Stimulated activated CD4-positive, alpha-beta T cell treated with anti-CD3 and anti-CD28 coated beads, Interleukin-4, amount 100 ng/mL, for 4 hours (primary cell): ENCODE measurements around the gene UGT2B10.
"Not testable (repeated sequence)": the region's sequence is repeated elsewhere in the genome, so short reads cannot be mapped to it uniquely, and the experiment has no call there.

Experiments
- DNase-seq, 2 experiments: peaks; one replicate each; pipeline ENCODE4 v3.0.0-alpha.2; 2020

Gene UGT2B10

DNA sequence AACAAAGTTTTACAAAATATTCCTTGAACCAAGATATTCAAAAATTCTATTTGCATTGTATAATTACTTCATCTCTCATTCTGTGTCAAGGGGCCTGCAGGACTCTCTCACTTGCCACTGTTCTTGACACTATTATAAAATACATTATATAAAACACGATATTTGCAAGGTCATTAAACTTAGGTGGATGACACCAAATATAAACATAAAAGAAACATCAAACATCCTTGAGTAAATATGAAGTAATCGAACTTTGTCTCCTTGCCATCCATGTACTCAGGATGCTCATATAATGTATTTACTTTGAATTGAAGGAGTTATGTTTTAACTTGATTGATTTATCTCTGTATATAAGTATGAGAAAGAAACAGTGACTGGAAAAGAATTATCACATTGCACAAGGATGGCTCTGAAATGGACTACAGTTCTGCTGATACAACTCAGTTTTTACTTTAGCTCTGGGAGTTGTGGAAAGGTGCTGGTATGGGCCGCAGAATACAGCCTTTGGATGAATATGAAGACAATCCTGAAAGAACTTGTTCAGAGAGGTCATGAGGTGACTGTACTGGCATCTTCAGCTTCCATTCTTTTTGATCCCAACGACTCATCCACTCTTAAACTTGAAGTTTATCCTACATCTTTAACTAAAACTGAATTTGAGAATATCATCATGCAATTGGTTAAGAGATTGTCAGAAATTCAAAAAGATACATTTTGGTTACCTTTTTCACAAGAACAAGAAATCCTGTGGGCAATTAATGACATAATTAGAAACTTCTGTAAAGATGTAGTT is at the start of gene UGT2B10:
Gene UGT2B10, plus strand, starts transcription at position 378 of the 793 bp plus-strand sequence. Its CDS starts 26 bp downstream, at position 404.
- DNase-seq = not testable (repeated sequence)

DNA sequence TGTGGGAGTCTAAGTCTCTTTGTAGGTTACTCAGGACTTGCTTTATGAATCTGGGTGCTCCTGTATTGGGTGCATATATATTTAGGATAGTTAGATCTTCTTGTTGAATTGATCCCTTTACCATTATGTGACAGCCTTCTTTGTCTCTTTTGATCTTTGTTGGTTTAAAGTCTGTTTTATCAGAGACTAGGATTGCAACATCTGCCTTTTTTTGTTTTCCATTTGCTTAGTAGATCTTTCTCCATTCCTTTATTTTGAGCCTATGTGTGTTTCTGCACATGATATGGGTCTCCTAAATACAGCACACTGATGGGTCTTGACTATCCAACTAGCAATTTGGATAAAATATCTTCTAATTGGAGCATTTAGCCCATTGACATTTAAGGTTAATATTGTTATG is 44.0 kb upstream of the UGT2B10 start:
- DNase-seq = not testable (repeated sequence)

DNA sequence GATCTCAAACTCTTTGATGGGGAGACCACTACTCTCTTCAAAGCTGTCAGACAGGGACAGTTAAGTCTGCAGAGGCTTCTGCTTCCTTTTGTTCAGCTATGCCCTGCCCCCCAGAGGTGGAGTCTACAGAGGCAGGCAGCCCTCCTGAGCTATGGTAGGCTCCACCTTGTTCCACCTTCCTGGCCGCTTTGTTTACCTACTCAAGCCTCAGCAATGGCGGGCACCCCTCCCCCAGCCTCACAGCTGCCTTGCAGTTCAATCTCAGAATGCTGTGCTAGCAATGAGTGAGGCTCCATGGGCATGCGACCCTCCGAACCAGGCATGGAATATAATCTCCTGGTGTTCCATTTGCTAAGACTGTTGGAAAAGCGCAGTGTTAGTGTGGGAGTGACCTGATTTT is 42.1 kb upstream of the UGT2B10 start:
- DNase-seq = no peak

DNA sequence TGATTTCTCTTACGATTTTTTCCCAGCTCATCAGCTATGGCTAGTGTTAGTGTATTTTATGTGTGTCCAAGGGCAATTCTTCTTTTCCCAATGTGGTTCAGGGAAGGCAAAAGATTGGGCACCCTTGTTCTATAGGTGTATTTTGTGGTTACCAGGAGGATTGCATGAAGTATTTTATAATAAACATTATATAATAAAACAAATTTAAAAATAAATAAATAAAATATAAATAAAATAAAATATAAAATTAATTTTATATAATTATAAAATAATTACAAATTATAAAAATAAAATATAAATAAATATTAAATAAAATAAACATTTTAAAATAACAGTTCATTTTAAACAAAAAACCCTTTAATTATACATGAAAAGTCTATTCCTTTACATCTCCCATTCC is 35.6 kb upstream of the UGT2B10 start:
- no peak for DNase-seq

DNA sequence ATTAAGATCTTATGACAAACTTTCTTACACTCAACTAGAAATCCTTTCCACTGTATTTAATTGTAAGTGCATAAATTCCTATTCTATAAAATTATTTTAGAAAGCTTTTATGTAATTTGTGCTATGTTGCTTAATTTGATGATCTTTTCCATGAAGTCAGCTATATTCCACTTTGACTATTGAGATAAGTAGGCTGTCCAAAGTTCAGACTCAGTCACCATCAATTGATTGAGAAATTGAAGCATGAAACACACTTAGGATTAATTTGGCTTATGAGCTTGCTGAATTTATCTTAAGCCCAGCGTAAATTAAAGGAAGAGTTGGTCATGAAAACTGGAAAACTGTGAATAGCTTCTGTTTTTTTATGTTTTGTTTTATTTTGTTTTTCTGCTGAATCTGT is 18.7 kb upstream of the UGT2B10 start:
- no peak for DNase-seq

DNA sequence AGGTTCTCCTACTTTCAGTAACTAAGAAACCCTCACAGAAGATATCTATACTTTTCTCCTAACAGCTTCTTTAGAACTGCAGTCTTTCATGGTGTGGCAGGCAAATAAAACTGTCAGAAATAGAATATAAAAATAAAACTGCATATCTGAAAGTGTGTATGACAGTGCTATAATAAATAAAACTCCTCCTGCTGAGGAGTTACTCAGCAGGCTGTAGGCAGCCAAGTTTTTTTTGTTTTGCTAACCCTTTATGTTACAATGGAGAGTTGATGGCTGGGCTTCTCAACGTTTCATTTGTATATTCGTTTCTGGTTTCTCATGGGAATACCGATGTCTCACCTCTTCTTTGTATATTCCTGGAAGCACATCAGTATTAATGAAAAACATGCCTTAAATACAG is 18.2 kb upstream of the UGT2B10 start:
- no peak for DNase-seq

DNA sequence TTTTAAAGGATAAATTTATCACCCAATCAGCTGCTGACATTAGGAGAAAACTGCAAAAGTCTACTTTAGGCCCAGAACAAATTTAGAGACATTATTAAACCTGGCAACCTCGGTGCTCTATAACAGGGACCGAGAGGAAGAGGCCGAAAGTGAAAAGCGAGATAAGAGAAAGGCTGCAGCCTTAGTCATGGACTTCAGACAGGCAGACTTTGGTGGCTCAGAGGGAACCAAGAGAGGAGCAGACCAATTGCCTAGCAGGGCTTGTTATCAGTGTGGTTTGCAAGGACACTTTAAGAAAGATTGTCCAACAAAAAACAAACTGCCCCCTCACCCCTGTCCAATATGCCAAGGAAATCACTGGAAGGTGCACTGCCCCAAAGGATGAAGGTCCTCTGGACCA is 12.8 kb upstream of the UGT2B10 start:
- DNase-seq = no peak

DNA sequence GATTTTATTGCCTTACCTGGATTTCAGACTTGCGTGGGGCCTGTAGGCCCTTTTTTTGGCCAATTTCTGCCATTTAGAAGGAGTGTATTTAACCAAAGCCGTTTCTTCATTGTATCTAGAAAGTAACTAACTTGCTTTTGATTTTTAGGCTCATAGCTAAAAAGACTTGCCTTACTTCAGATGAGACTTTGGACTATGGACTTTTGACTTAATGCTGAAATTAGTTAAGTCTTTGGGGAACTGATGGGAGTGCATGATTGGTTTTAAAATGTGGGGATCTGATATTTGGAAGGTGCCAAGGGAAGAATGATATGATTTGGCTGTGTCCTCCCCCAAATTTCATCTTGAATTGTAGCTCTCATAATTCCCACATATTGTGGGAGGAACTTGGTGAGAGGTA is 7.7 kb upstream of the UGT2B10 start:
- DNase-seq = no peak

DNA sequence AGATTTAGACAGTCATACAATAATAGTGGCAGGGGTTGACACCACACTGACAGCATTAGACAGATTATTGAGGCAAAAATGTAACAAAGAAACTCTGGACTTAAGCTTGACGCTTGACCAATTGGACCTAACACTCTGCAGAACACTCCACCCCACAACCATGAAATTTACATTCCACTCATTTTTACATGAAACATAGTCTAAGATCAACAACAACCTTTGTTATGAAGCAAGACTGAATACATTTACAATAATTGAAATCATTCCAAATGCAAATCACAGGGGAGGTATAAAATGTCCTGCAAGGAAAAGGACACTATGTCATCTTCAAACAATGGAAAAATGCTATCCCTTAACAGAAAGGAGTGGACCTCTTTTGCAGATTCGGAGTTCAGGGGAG is 4.9 kb upstream of the UGT2B10 start:
- DNase-seq = no peak

DNA sequence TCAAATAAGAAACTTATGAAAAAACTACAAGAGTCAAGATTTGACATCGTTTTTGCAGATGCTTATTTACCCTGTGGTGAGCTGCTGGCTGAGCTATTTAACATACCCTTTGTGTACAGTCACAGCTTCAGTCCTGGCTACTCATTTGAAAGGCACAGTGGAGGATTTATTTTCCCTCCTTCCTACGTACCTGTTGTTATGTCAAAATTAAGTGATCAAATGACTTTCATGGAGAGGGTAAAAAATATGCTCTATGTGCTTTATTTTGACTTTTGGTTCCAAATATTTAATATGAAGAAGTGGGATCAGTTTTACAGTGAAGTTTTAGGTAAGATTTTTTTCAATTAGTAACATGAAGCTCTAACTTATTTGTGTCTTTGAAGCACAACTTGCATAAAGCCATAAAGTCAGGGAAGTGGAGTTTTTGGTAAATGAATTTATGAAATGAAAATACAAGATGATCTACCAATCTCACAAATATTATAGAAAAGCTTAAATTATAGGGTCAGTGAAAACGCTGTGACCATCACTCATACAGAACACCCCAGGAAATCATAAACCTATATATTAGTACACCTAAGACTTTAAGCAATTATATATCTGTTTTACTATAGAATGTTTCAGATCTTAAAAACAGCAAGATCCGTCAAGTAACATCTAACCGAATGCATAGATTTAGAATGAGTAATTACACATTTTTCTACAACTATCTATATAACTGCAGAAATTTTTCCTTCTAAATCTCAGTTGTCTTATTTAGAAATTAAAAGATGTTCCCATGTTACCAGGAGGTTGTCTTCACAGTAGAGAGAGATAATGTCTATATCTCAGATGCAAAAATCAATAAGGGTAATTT is 844 bp downstream of the UGT2B10 start:
- not testable (repeated sequence) for DNase-seq

DNA sequence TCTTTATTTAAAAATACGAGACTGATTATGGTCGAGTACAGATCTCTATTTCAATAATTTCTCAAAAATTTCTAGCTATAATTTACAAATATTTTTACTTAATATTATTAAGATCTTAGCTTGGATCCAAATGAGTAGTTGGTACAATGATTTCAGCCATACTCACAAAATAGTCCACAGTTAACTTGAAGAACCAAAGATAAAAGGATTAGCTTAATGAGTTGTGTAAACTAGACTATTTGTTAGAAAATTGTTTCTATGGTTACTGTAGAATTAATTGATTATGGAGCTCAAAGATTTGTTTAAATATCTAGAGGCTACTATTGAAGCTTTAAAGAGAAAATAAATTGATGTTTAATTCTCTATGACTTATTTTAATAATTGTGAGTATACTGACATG is 1.6 kb downstream of the UGT2B10 start:
- no peak for DNase-seq

DNA sequence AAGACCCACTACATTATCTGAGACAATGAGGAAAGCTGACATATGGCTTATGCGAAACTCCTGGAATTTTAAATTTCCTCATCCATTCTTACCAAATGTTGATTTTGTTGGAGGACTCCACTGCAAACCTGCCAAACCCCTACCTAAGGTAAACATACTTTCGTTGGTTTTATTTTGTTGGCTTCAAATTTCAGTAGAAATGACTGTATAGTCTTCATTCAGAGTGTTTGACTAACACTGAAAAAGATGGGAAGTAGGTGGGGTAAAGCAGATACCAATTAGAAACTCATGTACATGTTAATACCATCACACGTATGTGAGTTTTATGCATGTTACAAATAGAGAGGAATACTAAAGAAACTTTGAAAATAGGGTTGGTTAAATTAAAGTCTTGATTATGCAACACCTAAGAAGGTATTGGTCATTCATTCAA is 2.3 kb downstream of the UGT2B10 start:
- not testable (repeated sequence) for DNase-seq

DNA sequence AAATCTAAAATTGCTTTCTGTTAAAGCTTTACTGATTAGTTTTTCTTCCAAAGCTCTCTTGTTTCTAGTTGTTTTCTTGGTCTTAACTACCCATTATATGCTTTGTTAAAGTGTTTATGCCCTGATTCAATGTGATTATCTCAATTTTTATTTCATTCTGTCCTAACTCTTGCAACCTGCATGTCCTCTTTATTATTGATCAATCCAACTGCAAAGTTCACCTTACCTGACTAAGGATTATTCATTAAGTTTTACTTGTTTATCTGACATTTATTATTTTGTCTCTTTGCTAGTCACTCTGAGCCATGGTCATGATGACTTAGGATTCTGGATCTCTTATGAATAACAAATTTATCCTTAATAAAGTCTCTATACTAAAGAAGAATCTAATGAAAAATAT is 15.8 kb downstream of the UGT2B10 start:
- DNase-seq = no peak

DNA sequence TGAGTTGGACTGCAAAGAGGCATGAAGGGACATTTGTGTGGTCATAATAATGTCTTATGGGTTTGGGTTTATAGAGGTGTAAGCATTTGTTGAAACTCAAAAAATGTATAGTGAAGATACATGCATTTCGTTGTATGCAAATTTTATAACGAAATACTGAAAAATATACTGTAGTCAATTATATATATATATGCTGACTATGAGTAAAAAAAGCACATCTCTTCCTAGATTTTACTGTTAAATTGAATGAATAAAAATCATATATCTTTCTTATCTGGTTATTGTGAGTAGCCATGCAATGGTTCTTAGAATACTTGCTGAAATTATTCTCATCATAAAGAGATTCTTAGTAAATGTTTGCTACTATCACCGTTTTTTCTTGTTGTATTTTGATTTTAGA is 34.5 kb downstream of the UGT2B10 start:
- no peak for DNase-seq

DNA sequence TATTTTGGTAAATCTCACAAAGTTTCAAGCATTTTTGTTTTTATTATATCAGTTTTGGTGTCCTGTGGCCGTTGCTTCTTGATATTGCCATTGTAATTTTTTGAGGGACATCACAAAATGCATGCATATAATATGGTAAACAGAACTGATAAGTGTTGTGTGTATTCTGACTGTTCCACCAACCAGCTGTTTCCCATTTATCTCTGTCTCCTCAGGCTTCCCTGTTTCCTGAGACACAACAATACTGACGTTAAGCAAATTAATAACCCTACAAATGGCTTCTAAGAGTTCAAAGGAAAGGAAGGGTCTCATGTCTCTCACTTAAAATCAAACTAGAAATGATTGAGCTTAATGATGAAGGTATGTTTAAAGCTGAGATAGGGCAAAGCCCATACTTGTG is 40.0 kb downstream of the UGT2B10 start:
- no peak for DNase-seq

DNA sequence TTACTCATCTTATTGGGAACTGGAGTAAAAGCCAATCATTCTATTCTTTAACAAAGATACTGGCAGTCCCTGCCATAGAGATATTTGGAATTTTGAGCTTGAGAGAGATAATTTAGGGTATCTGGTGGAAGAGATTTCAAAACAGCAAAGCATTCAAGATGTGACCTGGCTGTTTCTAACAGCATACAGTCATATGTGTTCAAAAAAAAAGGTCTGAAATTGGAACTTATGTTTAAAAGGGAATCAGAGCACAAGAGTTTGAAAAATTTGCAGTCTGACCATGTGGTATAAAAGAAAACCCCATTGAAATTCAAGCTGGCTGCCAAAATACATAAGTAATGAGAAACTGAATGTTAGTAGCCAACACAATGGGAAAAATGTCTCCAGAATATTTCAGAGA is 42.2 kb downstream of the UGT2B10 start:
- no peak for DNase-seq

DNA sequence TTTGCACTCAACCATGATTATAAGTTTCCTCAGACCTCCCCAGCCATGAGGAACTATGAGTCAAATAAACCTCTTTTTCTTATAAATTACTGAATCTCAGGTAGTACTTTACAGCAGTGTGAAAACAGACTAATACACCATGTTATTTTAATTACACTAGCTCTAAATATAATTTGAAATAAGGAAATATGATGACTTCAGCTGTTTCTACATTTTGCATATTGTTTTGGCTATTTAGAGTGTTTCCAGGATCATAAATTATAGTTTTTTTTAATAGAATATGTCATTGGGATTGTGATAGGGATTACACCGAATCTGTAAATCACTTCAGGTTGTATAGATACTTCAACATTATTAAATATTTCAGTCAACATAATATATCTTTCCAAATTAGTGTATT is 43.9 kb downstream of the UGT2B10 start:
- no peak for DNase-seq

DNA sequence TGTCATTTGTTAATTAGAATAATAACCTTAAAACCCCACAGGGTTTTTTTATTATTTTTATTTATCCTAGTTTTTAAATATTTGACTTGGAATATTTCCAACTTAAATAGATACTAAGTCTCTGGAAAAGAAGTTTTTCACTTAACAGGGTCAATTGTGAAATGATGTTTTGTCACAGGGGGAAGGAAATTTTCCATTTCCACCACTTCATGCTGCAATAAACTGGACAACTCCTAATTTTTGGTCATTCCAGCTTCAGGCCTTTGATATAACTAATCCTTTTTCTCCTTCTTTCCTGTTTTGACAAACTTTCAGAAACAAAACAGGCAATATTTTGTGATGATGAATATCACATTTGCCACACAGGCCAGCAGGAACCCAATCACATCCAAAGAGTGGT is 45.3 kb downstream of the UGT2B10 start:
- DNase-seq = no peak

DNA sequence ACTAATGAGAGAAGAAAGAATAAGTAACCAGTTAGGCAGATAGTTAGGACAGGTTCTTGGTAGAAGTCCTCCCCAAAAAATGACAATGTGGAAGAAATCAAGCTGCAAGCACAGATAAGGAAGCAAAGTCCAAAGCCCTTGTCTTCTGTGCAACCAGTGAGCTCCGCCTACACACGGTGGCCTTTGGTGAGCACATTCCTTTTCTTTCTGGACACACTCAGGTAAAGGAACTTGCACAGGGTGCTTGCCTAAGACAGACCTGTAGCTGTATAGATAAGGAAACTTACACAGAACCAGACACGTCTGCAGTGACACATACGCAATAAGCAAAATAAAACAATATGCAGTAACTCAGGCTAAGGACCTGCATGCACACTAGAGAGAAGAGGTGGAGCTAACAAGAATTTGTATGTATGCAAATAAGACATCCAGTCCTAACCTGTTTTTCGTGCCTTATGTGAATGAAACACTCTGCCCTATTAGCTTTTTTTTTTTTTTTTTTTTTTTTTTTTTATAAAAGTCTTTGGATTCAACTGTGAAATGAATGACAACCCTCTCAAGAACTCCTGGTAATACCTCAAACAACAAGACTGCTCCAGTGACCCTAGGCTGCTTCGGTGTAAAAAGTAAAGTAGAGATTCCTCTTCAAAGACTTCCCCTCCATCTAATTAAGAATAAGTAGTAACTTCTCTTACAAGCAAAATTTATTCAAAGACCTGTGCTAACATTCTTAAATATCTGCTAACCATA is 48.8 kb downstream of the UGT2B10 start:
- no peak for DNase-seq

DNA sequence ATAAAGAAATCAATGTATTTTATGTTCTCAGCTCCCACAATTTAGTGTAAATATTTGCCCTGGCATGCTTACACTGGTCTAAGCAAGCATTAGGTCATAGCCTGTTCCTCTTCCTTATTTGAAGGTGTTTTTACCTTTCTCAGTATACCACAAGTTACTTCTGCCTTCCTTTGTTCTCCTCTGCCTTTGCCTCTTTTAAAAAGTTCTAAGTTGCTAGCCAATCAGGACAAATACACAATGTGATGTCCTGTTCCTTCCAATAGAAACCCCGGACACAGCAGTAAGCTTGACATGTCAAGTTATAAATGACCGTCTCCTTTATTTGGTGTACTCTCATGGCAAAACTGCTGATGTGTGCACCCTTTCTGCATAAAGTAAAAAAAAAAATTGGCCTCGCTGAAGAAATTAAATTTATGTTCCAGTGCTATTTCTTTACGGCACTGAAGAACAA is 49.4 kb downstream of the UGT2B10 start:
- no peak for DNase-seq

DNA sequence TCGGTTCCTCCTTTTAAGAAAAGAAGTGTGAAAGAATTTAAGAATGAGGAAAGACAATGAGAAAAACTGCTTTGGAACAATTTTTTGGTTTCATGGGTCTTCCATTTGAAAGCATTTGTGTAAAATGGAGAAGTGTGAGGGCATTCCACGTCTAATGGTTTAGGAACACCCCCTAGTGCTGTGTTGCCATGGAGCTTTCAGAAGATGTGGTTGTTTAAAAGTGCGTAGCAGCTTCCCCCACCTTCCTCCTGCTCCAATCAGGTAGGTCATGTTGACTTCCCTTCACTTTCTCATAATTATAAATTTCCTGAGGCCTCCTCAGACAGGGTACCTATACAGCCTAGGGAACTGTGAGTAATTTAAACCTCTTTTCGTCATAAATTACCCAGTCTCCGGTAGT is 50.0 kb downstream of the UGT2B10 start:
- DNase-seq = no peak

DNA sequence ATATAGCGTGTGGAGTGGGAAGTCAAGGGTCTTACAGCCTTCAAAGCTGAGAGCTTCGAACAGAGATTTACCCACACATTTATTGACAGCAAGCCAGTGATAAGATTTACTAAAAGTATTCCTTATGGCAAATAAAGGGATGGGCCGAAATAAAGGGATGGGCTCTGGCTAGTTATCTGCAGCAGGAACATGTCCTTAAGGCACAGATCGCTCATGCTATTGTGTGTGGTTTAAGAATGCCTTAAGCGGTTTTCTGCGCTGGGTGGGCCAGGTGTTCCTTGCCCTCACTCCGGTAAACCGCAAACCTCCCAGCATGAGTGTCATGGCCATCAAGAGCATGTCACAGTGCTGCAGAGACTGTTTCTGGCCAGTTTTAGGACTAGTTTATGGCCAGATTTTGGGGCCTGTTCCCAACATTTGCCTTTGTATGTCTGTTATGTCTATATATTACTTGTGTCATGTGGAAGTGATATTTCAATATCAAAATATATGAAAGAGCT is 53.5 kb downstream of the UGT2B10 start:
- no peak for DNase-seq
